Activated CD8-positive, alpha-beta memory T cell treated with anti-CD3 and anti-CD28 coated beads for 4 hours (primary cell): ENCODE results near the gene STX2.
"Not testable (repeated sequence)": the region's sequence is repeated elsewhere in the genome, so short reads cannot be mapped to it uniquely, and the experiment has no call there.

Experiments
- DNase-seq, 2 donors: peaks; one replicate each; pipeline ENCODE4 v3.0.0-alpha.2; 2020; ENCODE audit warnings: low read depth in 2 of 2

The STX2 gene

DNA sequence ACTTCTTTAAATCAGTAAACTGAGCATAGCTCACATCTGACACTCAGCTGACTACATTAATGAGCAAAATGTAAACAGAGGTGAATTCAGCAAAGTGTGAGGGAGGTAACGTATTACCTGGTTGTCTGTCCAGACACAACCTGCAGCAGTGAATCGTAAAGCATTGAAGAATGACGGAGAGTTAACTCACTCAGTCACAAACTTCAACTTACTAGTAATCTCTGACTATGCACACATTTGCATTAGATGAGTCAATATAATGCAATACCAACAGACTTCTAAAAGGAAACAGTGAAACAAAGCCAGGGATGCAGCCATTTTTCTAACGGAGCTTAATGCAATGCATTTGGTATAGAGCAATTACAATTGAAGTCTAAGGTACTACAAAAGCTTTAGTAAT is 40.0 kb downstream of the STX2 start:
- no peak for DNase-seq

- no peak for DNase-seq
Measured at GRCh38 chr12:130796985-130797686, 41.9 kb downstream of the STX2 start.

- no peak for DNase-seq
Measured at GRCh38 chr12:130795906-130796305, 43.1 kb downstream of the STX2 start.

- no peak for DNase-seq
Measured at GRCh38 chr12:130793554-130793849, 45.5 kb downstream of the STX2 start.

DNA sequence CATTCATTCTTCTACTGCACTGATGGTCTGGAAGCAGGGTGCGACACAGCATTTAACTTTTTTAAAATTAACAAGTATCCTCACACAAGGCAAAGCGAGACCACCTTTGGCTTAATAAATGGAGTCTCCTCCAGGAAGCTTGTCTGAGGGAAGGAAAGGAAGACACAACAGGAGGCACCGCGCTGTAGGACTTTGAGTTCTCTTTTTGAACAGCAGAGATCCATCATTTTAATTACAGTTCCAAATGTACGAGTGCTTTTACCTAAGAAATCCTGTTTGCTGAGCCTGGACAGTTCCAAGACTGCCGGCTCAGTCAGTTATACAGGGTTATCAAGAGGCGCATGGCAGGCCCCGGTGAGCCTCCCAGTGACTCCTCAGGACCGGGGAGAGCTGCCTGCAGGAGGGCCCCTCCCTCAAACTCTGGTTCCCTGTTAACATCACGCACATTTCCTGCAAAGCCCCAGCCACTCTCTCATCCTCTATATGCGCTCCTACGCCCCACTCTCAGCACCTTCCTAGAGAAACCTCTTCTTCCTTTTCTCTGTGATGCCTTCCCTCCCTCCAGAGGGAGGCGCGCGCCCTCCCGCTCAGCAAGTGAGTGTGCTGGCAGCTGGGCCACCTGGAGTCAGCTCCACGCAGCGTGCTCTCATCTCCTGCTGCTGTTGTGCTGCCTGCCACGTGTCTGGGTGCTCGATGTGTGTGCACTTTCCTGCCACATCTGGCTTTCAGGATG is 46.1 kb downstream of the STX2 start:
- DNase-seq = no peak

DNA sequence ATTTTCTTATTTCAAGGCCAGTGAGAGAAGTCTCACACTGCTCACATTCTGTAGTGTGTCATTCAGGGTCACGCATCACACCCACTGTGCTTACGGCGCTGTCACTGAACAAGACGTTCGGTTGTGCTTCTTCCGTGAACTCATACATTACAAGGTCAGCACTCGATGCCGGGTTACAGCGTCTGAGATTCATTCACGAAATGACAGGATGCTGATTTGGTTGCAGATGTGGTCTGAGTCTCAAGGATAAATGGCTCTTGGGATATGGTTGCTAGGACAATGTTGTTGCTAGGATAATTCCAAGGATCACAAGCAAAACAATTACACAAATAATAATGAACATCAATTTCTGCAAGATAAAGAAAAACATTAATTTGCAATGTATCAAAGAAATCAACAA is 47.4 kb downstream of the STX2 start:
- DNase-seq = no peak

- no peak for DNase-seq
Measured at GRCh38 chr12:130788515-130788914, 50.5 kb downstream of the STX2 start.

DNA sequence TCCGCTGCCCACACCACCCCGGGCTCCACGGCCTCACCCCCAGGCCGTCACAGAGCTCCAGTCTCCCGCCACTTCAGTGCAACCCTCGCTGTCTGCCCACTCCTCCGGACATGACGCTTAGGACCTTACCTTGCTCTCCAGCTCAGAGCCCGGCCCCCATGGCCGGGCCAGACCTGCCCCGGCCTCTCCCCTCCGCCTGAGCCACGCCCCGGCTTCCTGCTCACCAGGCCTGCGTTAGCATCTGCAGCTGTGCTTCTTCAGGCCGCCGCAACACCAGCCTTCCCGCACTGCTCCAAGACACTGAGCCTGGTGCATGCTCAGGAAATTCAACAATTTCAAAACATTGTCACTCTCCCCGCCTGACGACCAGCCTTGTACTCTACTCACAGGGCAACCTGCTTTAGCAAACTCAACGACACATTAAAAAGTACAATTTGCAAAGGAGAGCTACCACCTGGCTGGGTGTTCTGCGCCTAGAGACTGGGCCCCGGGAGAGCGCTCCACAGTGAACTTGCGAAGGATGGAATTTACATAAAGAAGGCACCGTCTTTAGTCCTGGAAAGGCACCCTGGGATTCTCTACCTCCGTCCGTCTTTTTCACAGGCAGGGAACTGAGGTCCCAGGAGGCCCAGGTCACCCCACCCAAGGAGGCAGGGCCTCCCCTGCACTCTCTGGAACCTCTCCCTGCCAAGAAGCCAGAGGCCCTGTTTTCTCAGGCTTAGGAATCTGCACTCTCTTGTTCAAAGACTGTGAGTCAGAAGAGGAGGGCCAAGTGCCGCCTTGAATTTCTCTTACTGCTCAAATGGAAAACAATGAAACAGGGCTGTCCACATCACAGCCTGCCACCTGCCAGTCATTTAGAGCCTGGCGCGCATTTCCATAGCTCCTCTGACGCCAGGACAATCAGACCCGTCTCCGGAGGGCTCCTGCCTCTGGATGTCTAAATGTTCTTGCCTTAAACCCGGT is 51.3 kb downstream of the STX2 start:
- DNase-seq = no peak

GRCh38 chr12:130787041-130787440 is 52.0 kb downstream of the STX2 start:
- no peak for DNase-seq

DNA sequence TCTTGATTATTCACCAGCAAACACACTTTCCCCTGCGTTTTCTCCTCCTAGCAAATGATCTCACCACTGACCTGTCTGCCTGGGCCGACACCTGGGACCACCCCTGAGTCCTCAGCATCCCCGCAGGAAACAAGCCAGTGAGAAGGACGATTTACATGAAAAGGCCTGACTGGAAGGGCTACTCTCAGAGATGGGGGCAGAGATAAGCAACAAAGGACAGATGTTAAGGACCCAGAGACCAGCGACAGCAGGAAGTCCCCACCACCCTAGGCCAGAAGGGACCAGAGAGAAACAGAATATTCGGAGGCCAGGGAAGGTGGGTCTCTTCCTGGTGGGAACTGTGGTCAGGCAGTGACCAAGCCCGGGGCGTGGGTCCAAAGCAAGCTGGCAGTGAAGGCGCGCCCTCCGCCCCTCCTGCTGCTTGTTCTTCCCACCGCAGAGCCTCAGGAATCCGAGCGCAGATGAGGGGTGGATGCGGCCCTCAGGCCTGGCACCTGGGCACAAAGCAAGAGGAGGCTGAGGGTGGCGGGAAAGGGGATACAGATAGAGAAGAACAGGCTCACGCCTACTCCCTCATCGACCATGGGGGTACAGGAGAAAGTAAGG is 55.8 kb downstream of the STX2 start:
- no peak for DNase-seq

DNA sequence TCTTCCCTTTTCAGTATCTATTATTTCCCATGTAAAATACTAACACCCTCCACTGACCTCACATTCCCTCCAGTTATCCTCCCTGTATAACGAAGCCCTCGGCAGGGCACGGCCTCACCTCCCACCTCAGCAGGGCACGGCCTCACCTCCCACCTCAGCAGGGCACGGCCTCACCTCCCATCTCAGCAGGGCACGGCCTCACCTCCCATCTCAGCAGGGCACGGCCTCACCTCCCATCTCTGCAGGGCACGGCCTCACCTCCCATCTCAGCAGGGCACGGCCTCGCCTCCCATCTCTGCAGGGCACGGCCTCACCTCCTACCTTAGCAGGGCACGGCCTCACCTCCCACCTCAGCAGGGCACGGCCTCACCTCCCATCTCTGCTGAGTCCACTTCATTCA is 56.8 kb downstream of the STX2 start:
- DNase-seq = not testable (repeated sequence)

DNA sequence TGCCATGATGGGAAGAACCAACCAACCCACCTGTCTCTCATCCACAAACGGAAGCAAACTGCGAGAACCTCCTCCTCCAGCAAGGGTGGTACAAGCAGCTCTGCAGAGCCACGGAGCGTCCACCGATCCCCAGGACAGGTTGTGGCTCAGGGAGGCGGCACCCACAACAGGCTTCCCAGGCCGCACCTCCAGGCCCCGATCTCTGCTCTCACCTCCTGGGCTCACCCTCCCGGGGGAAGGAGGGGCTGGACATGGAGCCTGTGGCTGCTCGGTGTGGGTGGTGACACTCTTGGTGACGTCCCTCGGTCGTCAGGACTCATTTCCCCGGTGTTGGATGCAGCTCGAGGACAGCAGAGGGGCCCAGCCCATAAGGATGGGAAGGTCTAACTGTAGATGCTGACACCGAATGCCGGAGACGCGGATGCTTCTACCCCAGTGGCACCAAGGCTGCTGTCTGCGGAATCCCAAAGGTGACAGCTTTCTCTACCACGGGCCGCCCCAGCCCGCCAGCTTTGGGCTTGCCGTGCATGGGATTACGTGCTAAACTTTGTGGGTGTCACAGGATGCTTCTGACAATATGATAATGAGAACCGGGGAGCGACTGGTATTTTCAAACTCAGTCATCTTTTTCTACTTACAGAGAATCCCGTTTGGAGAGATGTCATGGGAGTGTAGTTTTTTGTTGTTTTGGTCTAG is 58.0 kb downstream of the STX2 start:
- DNase-seq = no peak

DNA sequence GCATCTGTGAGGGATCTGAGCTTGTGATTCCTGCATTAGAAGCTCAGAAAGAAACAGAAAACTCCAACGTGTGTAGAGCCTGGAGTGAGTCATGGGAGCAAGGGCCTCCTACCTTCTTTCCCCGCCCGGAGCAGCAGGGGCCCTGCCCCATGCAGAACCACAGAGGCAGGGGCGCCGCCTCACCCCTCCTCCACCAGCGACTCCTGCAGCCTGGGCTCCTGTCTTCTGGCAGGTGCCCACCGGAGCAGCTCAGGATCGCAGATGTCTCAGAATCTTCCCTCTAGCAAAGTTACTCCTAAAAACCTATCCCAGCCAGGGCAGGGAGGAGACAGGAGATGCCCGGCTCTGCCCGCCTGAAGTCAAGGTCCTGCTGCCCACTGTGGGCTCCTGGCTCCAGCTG is 58.7 kb downstream of the STX2 start:
- no peak for DNase-seq

DNA sequence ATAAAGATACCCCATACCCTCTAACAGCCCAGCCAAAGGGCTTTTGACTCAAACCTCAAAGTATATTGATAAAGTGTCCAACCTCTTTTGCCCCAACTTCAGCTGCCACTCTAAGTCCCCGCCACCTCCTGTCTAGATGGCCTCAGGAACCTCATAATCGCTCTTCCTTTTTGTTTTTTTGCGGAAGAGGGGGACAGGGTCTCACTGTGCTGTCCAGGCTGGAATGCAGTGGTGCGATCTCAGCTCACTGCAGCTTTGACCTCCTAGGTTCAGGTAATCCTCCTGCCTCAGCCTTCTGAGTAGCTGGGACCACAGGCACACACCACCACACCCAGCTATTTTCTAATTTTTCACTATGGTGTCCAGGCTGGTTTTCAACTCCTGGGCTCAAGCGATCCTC is 60.3 kb downstream of the STX2 start:
- no peak for DNase-seq

DNA sequence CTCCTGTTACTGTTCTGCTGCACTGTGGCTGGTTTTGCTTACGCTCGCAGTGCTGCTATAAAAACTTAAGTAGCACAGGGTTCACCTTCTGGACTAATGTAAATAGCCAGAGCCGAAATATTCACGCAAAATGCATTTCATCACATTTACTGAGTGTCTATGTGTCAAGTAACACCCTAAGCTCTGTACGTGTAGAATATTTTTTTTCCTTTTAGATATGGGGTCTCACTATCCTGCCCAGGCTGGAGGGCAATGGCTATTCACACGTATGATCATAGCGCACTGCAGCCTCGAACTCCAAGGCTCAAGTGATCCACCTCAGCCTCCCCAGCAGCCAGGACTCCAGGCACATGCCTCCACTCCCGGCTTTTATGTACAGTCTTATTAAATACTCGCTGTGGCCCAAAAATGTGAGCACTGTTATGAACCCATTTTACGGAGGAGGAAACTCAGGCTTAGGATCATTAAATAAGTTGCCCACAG is 62.2 kb downstream of the STX2 start:
- DNase-seq = no peak

DNA sequence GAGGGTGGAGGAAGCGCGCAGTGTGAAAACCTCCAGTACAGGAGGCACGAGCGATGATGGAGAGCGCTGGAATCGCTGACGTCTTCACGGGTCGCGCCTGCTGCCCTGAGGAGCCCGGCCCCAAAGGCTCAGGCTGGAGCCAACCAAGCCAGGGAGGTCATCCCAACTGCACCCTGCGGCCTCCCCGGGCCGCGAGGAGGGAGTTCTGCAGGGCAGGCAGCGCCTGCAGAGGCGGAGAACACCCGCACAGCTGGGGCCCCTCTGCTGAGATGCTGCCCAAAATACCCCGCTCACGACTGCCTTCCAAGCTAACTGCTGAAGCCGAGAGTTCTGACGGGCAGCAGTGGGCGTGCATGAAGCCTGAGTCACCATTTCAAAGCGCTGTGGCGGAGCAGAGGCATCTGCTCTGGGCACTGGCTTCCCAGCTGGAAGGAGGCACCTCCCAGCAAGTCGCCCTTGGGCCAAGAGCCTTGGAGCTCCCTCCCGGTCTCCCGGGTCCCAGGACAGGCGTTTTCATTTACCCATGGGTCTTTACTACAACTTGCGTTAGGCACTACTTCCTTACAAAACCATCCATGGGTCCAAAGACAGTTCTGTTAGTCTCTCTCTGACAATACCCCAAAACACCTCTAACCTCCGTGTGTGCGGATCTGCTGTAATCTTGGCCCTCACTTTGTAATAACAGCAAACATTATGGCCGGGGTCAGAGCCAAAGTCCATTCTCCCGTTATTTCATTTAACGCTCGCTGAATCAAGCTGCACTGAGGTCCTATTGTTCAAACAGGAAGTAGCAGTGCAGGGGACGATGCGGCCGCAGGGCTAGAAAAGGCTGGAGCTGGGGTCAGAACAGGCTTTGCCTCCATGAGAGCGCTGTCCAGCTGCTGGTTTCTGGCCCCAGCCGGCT is 62.8 kb downstream of the STX2 start:
- peak; percentile 28 to 43 for DNase-seq

DNA sequence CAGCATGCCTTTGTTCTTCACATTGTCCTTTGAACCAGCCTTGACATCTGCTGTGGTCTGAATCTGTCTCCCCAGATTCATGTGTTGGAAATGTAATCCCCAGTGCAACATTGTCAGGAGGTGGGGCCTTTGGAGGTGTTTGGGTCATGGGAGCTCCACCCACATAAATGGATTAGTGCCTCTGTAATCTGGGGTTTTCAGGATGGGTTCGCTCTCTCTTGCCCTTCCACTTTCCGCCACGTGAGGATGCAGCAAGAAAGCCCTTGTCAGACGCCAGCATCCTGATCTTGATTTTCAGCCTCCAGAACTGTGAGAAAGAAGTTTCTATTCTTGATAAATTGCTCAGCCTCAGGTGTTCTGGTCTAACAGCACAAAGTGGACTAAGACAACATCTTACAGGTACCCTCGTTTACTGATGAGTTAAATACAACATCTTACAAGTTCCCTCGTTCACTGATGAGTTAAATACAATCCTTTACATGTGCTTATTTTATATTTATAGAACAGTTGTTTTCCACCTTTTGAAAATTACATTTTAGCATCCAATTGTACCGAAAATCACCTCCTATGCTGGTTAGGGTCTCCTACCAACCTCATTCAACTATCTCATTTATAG is 68.5 kb downstream of the STX2 start:
- no peak for DNase-seq

- no peak for DNase-seq
Measured at GRCh38 chr12:130768120-130768519, 70.9 kb downstream of the STX2 start.

DNA sequence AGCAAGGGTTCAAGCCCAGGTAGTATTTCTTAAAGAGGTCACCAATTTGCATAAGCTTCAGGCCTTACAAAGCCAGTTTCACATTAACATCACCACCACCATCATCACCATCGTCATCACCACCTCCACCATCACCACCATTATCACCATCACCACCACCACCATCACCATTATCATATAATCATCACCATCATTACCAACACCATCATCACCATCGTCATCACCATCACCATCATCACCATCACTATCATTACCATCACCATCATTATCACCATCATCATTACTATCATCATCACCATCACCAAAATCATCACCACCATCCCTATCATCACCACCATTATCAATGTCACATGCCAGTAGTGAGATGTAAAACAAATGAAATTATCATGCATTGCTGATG is 72.6 kb downstream of the STX2 start:
- DNase-seq = no peak

DNA sequence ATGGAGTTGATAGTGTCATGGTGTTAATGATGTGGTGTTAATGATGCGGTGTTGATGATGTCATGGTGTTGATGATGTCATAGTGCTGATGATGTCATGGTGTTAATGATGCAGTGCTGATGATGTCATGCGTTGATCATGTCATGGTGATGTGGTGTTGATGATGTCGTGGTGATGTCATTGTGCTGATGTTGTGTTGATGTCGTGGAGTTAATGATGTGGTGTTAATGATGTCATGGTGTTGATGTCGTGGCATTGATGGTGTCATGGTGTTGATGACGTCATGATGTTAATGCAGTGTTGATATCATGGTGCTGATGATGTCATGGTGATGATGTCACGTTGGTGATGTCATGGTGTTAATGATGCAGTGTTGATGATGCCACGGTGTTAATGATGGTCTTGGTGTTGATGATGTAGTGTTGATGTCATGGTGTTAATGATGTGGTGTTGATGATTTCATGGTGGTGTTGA is 73.8 kb downstream of the STX2 start:
- DNase-seq = no peak
